Spleen (tissue), 11 donors: ENCODE data around the gene PTPN14. TPM values are rescaled to one million over a fixed set of nuclear protein-coding genes. Genes with fewer than 3 reads are reported as not detected.

Source experiments
- DNase-seq: peaks from one replicate; pipeline ENCODE4 v3.0.0-alpha.2; 2020
- H3K27ac ChIP-seq, 8 donors: fragments of 200-600 bp; sonication (generic) in 7 of 8; 1 replicate in 4 of 8; 2 replicates in 4 of 8; pipeline versions ENCODE4 v1.5.0 to v1.8.0; 2016 to 2021; ENCODE audit warnings: inconsistent platforms in 4 of 8, mild to moderate bottlenecking in 4 of 8, moderate library complexity in 1 of 8
- H3K27me3 ChIP-seq, 7 donors: fragments of 200-600 bp; sonication (generic) in 6 of 7; replicated peaks in 1 of 7; 1 replicate in 4 of 7; 2 replicates in 3 of 7; pipeline versions ENCODE4 v1.5.0 to v1.8.0; 2016 to 2021; ENCODE audit warnings: inconsistent platforms in 3 of 7, mild to moderate bottlenecking in 1 of 7
- H3K36me3 ChIP-seq, 6 donors: fragments of 200-600 bp; sonication (generic) in 5 of 6; 1 replicate in 4 of 6; 2 replicates in 2 of 6; pipeline versions ENCODE4 v1.5.0 to v1.8.0; 2016 to 2021; ENCODE audit warnings: inconsistent platforms in 2 of 6
- H3K4me1 ChIP-seq, 6 donors: fragments of 200-600 bp; sonication (generic) in 5 of 6; 1 replicate in 3 of 6; 2 replicates in 3 of 6; pipeline versions ENCODE4 v1.5.0 to v1.8.0; 2016 to 2021; ENCODE audit warnings: inconsistent platforms in 3 of 6
- H3K4me3 ChIP-seq, 8 donors: fragments of 200-600 bp; sonication (generic) in 7 of 8; 1 replicate in 4 of 8; 2 replicates in 4 of 8; pipeline versions ENCODE4 v1.5.0 to v1.8.0; 2016 to 2021; ENCODE audit warnings: inconsistent platforms in 4 of 8, mild to moderate bottlenecking in 4 of 8, moderate library complexity in 2 of 8
- H3K9me3 ChIP-seq, 8 donors: fragments of 200-600 bp; sonication (generic) in 7 of 8; 1 replicate in 4 of 8; 2 replicates in 4 of 8; pipeline versions ENCODE4 v1.5.0 to v1.8.0; 2016 to 2021; ENCODE audit warnings: inconsistent platforms in 4 of 8
- CTCF ChIP-seq, 11 experiments: fragments of 200-600 bp in 7 of 11; fragments of 450-650 bp in 4 of 11; sonication (generic) in 4 of 11; IDR thresholded peaks in 8 of 11; conservative IDR thresholded peaks in 3 of 11; 1 replicate in 7 of 11; 2 replicates in 4 of 11; pipeline versions ENCODE4 v1.4.0 to v1.8.0; 2016 to 2021; ENCODE audit warnings: antibody characterized with exemption in 11 of 11, inconsistent platforms in 4 of 11, mild to moderate bottlenecking in 1 of 11
- POLR2A ChIP-seq, 3 donors: fragments of 450-650 bp; IDR thresholded peaks; one replicate each; pipeline ENCODE4 v1.5.1; 2017; ENCODE audit warnings: antibody characterized with exemption in 3 of 3, mild to moderate bottlenecking in 1 of 3
- POLR2AphosphoS5 ChIP-seq, 3 donors: sonication (generic); formaldehyde crosslinking; IDR thresholded peaks; one replicate each; pipeline ENCODE4 v1.5.1; 2017; ENCODE audit warnings: antibody characterized with exemption in 3 of 3
- WGBS, 5 donors: extraction: QIAGEN DNeasy Blood & Tissue Kit in 3 of 5; methylation state at CpG; one replicate each; pipeline versions ENCODE4 v1.1.5 to v1.1.7; 2013 to 2018; 5-methylcytosine and 5-hydroxymethylcytosine counted together
- intact Hi-C: fragments of 100-400 bp; cut with DNase I; formaldehyde crosslinking; loops from one replicate; pipeline ENCODE4 v1.15.0; 2023; ENCODE audit warnings: low total_unique reads
- polyA plus RNA-seq, 3 donors: library from polyadenylated mRNA; stranded (reverse); fragments of 200-250 nt; gene quantifications; one replicate each; pipeline ENCODE4 v1.2.1, GENCODE V29; 2013
- total RNA-seq, 7 donors: library from RNA; depleted of rRNA in 3 of 7; stranded (reverse); fragments of >200 nt in 3 of 7; fragmentation: NEBNext Ultra II Directional in 4 of 7; extraction: Animal tissue kit (Norgen Biotek cat#: 25700) in 4 of 7; gene quantifications; one replicate each; pipeline versions ENCODE4 v1.1.0 to v1.2.1, GENCODE V29; 2016 to 2021
- donor health status: healthy with polysubstance abuse.
- donor health status: DM: no; HTN: no; CAD: no; lungs with moderate emphysema.
- donor health status: DM: no; HTN: no; CAD: no.
- donor health status: Bipolar disorder and iron deficiency.
- donor health status: healthy.
- donor health status: DM: no; HTN: no; CAD: no.
- donor health status: DM: yes; HTN: yes; CAD: no.

PTPN14 gene
- total and polyA plus RNA-seq, 10 donors: 0.83 to 28.5 (median 16.8) TPM

- H3K27me3 ChIP-seq: peaks cover 0 to 51% (median 15%) of the 10 kb centered on the region in 7 donors
- no peaks in the 10 kb centered on the region for H3K36me3 ChIP-seq
- peak overlapping the region in 1 of 8 donors; percentile 55 for H3K27ac ChIP-seq
- no peak for TF ChIP-seq CTCF (IDR thresholded peaks at IDR 0.05 in 8 of 11, conservative IDR thresholded peaks at IDR 0.05 in 3 of 11)
- TF ChIP-seq POLR2AphosphoS5 (IDR thresholded peaks at IDR 0.05): no peak
- no peak for TF ChIP-seq POLR2A (IDR thresholded peaks at IDR 0.05)
- DNase-seq: no peak
- H3K4me1 ChIP-seq: peaks cover 3 to 59% (median 27%) of the 10 kb centered on the region in 6 donors
- intact Hi-C loops: no loop called here
- no peak overlapping the region for H3K4me3 ChIP-seq
- 90 to 94% (median 91%) methylated on average over 4 of the region's 4 CpGs for WGBS, 5 donors
- no peaks in the 10 kb centered on the region for H3K9me3 ChIP-seq
Measured at GRCh38 chr1:214548271-214548670, 3.1 kb downstream of the PTPN14 start.

DNA sequence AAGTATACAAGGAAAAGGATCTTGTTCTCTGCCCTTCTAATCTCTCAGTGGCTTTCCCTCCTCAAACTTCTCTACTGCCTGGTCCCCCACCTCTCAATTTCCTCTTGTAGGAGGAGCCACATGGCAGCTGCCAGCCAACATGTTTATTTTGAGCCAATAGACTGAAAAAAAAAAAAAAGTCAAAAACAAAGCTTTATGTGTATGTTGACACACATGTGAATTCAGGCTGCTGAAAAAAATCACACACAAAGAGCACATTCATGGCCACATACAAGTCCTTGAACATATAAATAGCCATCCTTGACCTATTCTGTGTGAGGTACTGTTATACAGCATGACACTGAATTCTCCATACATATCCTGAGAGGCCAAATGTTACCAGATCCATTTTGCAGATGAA, 3.7 kb downstream of the PTPN14 start:
- intact Hi-C loops: no loop called here
- no peaks in the 10 kb centered on the region for H3K36me3 ChIP-seq
- H3K27me3 ChIP-seq: peaks cover 0 to 47% (median 15%) of the 10 kb centered on the region in 7 donors
- peak overlapping the region in 5 of 8 donors; percentile 21 to 56 (median 45) for H3K27ac ChIP-seq
- H3K9me3 ChIP-seq: no peaks in the 10 kb centered on the region
- no peak for DNase-seq
- peaks cover 3 to 58% (median 27%) of the 10 kb centered on the region in 6 donors for H3K4me1 ChIP-seq
- H3K4me3 ChIP-seq: no peak overlapping the region
- TF ChIP-seq CTCF (IDR thresholded peaks at IDR 0.05 in 8 of 11, conservative IDR thresholded peaks at IDR 0.05 in 3 of 11) (no peak), POLR2A (IDR thresholded peaks at IDR 0.05) (no peak), POLR2AphosphoS5 (IDR thresholded peaks at IDR 0.05) (no peak)

DNA sequence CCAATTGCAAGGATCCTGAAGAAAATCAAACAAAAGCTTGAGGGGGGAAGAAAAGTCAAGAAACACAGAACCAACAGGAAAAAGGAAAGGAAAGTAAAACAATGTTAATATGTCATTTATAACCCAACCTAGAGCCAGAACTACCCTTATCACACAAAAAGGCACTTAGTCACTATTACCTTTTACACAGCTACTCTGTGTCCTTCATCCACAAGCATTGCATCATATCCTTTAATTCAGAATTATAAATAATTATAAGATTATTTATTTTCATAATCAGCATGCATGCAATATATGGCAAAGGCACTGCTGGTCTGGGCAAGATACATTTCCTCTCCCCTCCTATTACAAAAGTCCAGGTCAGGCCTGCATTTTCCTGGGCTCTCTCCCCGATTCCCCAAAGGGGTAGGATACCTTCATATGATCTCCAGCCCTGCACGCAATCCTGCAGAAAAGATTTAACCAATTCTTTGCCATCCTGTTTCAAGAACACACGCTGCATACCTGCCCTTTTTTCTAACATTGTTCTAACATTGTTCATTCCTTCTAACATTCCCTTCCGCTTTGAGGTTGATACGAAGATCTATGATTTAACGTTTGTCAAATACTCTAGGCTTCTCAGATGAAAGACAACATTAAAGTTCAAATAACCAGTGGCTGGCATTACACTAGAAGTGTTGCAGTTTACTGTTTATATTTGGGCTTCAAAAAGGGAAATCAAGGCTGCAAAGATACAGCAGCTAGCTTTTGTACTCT, 4.3 kb downstream of the PTPN14 start:
- no peak overlapping the region for H3K4me3 ChIP-seq
- 70 to 86% (median 78%) methylated on average over 6 of the region's 6 CpGs for WGBS, 5 donors
- H3K27me3 ChIP-seq: peaks cover 0 to 40% (median 13%) of the 10 kb centered on the region in 7 donors
- no peaks in the 10 kb centered on the region for H3K9me3 ChIP-seq
- intact Hi-C loops: no loop called here
- H3K27ac ChIP-seq: peak overlapping the region in 6 of 8 donors; percentile 10 to 56 (median 35)
- TF ChIP-seq POLR2AphosphoS5 (IDR thresholded peaks at IDR 0.05) (no peak), POLR2A (IDR thresholded peaks at IDR 0.05) (no peak), CTCF (IDR thresholded peaks at IDR 0.05 in 8 of 11, conservative IDR thresholded peaks at IDR 0.05 in 3 of 11) (no peak)
- peaks cover 3 to 53% (median 27%) of the 10 kb centered on the region in 6 donors for H3K4me1 ChIP-seq
- no peaks in the 10 kb centered on the region for H3K36me3 ChIP-seq
- no peak for DNase-seq

DNA sequence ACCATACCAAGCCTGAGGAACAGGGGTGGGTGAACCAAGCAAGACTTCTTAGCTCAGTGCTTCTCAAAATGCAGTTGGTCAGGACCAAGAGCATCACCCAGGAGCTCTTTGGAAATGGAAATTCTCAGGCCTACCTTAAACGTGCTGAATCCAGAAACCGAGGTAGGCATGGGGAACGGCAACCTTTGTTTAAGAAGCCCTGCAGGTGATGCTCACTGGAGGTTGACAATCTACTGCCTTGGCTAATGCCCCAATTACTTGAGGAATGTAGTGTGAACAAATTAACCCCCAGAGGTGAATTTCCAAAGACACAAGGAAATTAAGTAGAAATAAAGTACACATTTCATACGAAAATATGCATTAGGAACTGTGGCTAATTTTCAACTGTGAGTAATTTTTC, 5.3 kb downstream of the PTPN14 start:
- TF ChIP-seq POLR2A (IDR thresholded peaks at IDR 0.05) (no peak), CTCF (IDR thresholded peaks at IDR 0.05 in 8 of 11, conservative IDR thresholded peaks at IDR 0.05 in 3 of 11) (no peak), POLR2AphosphoS5 (IDR thresholded peaks at IDR 0.05) (no peak)
- no peak overlapping the region for H3K4me3 ChIP-seq
- peaks cover 3 to 49% (median 25%) of the 10 kb centered on the region in 6 donors for H3K4me1 ChIP-seq
- DNase-seq: no peak
- peaks cover 0 to 30% (median 4%) of the 10 kb centered on the region in 7 donors for H3K27me3 ChIP-seq
- peak overlapping the region in 2 of 8 donors; percentile 45 to 56 for H3K27ac ChIP-seq
- H3K9me3 ChIP-seq: no peaks in the 10 kb centered on the region
- WGBS, 5 donors: 90 to 94% (median 91%) methylated on average over 4 of the region's 4 CpGs
- H3K36me3 ChIP-seq: no peaks in the 10 kb centered on the region
- intact Hi-C loops: no loop called here
